ENCODE measurements around the gene ALPK1. TPM values are rescaled to one million over a fixed set of nuclear protein-coding genes. Genes with fewer than 3 reads are reported as not detected.

ALPK1 gene
- total and polyA plus RNA-seq, 2 of the 4 experiments (the other 2 are of a cell fraction): 3.3 to 7.9 TPM

DNA sequence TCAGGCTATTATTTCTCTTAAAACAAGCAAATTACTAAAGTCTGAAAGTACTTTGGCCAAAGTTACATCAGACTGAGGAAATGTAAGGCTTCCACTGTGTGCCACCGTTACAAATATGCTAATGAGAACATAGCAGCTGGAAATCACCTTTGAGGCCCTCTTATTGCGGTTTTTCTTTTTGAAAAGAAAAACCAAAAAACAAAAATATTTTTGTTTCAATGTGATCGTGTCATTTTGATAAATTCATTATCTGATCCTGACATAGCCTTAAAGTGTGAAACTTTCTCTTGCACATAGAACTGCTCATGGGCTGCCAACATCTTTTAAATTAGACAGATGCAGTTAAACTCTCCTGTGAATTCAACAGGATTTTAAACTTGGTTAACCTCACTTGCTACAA is 8.7 kb upstream of the ALPK1 start:
- Histone ChIP-seq H2BK15ac (ENCODE audit: low read depth, low read length) (no peak overlapping the region), H3K27ac (ENCODE audit: insufficient read depth, low read length) (no peak overlapping the region), H4K20me1 (ENCODE audit: insufficient read depth, low read length) (no peaks in the 10 kb centered on the region), H4K5ac (ENCODE audit: low read depth, low read length) (no peak overlapping the region), H3K14ac (replicated peaks; ENCODE audit: low read depth, low read length) (no peak overlapping the region), H3K4me3 (ENCODE audit: insufficient read depth, low read depth, low read length) (no peak overlapping the region), H4K91ac (ENCODE audit: insufficient read depth, low read depth, low read length) (no peak overlapping the region), H3K36me3 (ENCODE audit: control insufficient read depth, insufficient read depth, low read length) (no peaks in the 10 kb centered on the region), H2AK9ac (replicated peaks; ENCODE audit: low read depth, low read length, poor library complexity) (no peak overlapping the region), H3K56ac (ENCODE audit: extremely low read depth, insufficient read depth, low read length) (no peak overlapping the region), H3K4me1 (ENCODE audit: control insufficient read depth, insufficient read depth, low read length) (0 out of 2 replicates have a peak, but pooled peaks cover 2% of the 10 kb centered on the region), H2AK5ac (ENCODE audit: low read depth, low read length) (no peak overlapping the region), H4K8ac (ENCODE audit: low read depth in 2 of 2, low read length in 2 of 2) (no peak overlapping the region), H3K4me2 (ENCODE audit: low read depth, low read length) (no peak overlapping the region), H3K18ac (ENCODE audit: low read depth, low read length) (no peak overlapping the region), H3K79me1 (ENCODE audit: low read depth in 1 of 2, low read length in 2 of 2) (peaks cover 0 to 13% of the 10 kb centered on the region in 2 experiments; a peak in 2 of 4 replicates), H2BK120ac (ENCODE audit: low read depth, low read length) (no peak overlapping the region), H3K9me1 (ENCODE audit: insufficient read depth, low read length) (no peaks in the 10 kb centered on the region), H3K9me3 (ENCODE audit: control insufficient read depth, insufficient read depth, low read length) (no peaks in the 10 kb centered on the region), H2AFZ (replicated peaks; ENCODE audit: low read length, poor library complexity) (no peak overlapping the region), H3K27me3 (ENCODE audit: control insufficient read depth, insufficient read depth, low read length) (no peaks in the 10 kb centered on the region), H2BK20ac (ENCODE audit: low read depth, low read length) (no peak overlapping the region), H3K4ac (ENCODE audit: low read depth, low read length) (no peak overlapping the region), H2BK5ac (ENCODE audit: low read depth, low read length, poor library complexity, severe bottlenecking) (no peak overlapping the region), H3K9ac (ENCODE audit: low read depth, low read length) (no peak overlapping the region), H3K23ac (ENCODE audit: low read depth, low read length) (no peak overlapping the region)
- intact Hi-C loops (cut with micrococcal nuclease) (no loop called here), dilution Hi-C loops (cut with HindIII; ENCODE audit: low sequenced_read_pairs, unreplicated experiment) (no loop called here), in situ Hi-C loops (cut with MboI; ENCODE audit: low sequenced_read_pairs) (no loop called here)
- ATAC-seq (ENCODE audit: low read depth): no peak
- WGBS, 2 experiments (ENCODE audit: extremely low coverage in 2 of 2, insufficient read length in 1 of 2): no CpG with 5 or more reads among the region's 3 CpGs
- DNase-seq: no peak
- POLR2A ChIA-PET (ENCODE audit: unreplicated experiment): interaction anchor here (0.6 kb wide), 1 partner anchor 17 kb away, joined by 3 read pairs; no protein-coding TSS in a partner anchor
- no TSS peak for BruUV-seq (replicated peaks)
- TF ChIP-seq, protein P1, sequence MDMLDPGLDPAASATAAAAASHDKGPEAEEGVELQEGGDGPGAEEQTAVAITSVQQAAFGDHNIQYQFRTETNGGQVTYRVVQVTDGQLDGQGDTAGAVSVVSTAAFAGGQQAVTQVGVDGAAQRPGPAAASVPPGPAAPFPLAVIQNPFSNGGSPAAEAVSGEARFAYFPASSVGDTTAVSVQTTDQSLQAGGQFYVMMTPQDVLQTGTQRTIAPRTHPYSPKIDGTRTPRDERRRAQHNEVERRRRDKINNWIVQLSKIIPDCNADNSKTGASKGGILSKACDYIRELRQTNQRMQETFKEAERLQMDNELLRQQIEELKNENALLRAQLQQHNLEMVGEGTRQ (IDR thresholded peaks at IDR 0.05; ENCODE audit: low read depth, low read length): no peak
- CTCF ChIA-PET: interaction anchor here (1.1 kb wide), 1 partner anchor 8 kb away, joined by 4 read pairs; the partner anchor contains the start of gene ALPK1
